ENCODE measurements around the gene PWWP2B.

Gene PWWP2B

GRCh38 chr10:132427006-132427771 is 30.2 kb downstream of the PWWP2B start:
- no peaks in the 10 kb centered on the region for H3K27me3 ChIP-seq (ENCODE audit: insufficient read depth, low read length, poor library complexity, severe bottlenecking)
- H3K4me2 ChIP-seq (ENCODE audit: low read depth, low read length, poor library complexity, severe bottlenecking) = no peak overlapping the region
- no peak overlapping the region for H3K4me3 ChIP-seq (ENCODE audit: low read length, poor library complexity, severe bottlenecking)
- no peaks in the 10 kb centered on the region for H3F3A ChIP-seq (ENCODE audit: low read depth)
- H3K36me3 ChIP-seq (ENCODE audit: insufficient read depth, low read length) = no peaks in the 10 kb centered on the region
- TF ChIP-seq CTCF (conservative IDR thresholded peaks at IDR 0.05; ENCODE audit: low read length) (peak; percentile 18; the same call in 1 of the 2 replicates), EZH2phosphoT487 (IDR thresholded peaks at IDR 0.05; ENCODE audit: borderline replicate concordance) (no peak)
- H3K79me2 ChIP-seq (ENCODE audit: insufficient read depth, low read length) = peaks cover 9% of the 10 kb centered on the region; the same call in 1 of the 2 replicates
- H2AFZ ChIP-seq (ENCODE audit: low read length) = no peak overlapping the region
- no peaks in the 10 kb centered on the region for H4K20me1 ChIP-seq (ENCODE audit: insufficient read depth, low read length, poor library complexity, severe bottlenecking)
- no peaks in the 10 kb centered on the region for H3K9me3 ChIP-seq (ENCODE audit: insufficient read depth, low read depth, low read length)
- H3K9ac ChIP-seq (ENCODE audit: low read depth, low read length, poor library complexity, severe bottlenecking) = no peak overlapping the region
- H3K9me2 ChIP-seq (replicated peaks; ENCODE audit: low read depth, low read length) = no peaks in the 10 kb centered on the region
- H3K4me1 ChIP-seq (ENCODE audit: insufficient read depth, low read length, poor library complexity, severe bottlenecking) = peaks cover 37% of the 10 kb centered on the region

- peaks cover 34% of the 10 kb centered on the region for H3K4me1 ChIP-seq (ENCODE audit: insufficient read depth, low read length, poor library complexity, severe bottlenecking)
- H2AFZ ChIP-seq (ENCODE audit: low read length) = no peak overlapping the region
- no peaks in the 10 kb centered on the region for H3K9me3 ChIP-seq (ENCODE audit: insufficient read depth, low read depth, low read length)
- H3K36me3 ChIP-seq (ENCODE audit: insufficient read depth, low read length) = no peaks in the 10 kb centered on the region
- no peak overlapping the region for H3K4me3 ChIP-seq (ENCODE audit: low read length, poor library complexity, severe bottlenecking)
- peaks cover 3% of the 10 kb centered on the region; the same call in 1 of the 2 replicates for H3F3A ChIP-seq (ENCODE audit: low read depth)
- no peak overlapping the region for H3K9ac ChIP-seq (ENCODE audit: low read depth, low read length, poor library complexity, severe bottlenecking)
- H3K9me2 ChIP-seq (replicated peaks; ENCODE audit: low read depth, low read length) = no peaks in the 10 kb centered on the region
- H3K4me2 ChIP-seq (ENCODE audit: low read depth, low read length, poor library complexity, severe bottlenecking) = no peak overlapping the region
- H4K20me1 ChIP-seq (ENCODE audit: insufficient read depth, low read length, poor library complexity, severe bottlenecking) = no peaks in the 10 kb centered on the region
- H3K79me2 ChIP-seq (ENCODE audit: insufficient read depth, low read length) = peaks cover 4% of the 10 kb centered on the region; the same call in 1 of the 2 replicates
- H3K27me3 ChIP-seq (ENCODE audit: insufficient read depth, low read length, poor library complexity, severe bottlenecking) = no peaks in the 10 kb centered on the region
- TF ChIP-seq CTCF (conservative IDR thresholded peaks at IDR 0.05; ENCODE audit: low read length) = no peak
- no peak for TF ChIP-seq EZH2phosphoT487 (IDR thresholded peaks at IDR 0.05; ENCODE audit: borderline replicate concordance)
Measured at GRCh38 chr10:132427939-132428367, 31.0 kb downstream of the PWWP2B start.

GRCh38 chr10:132428486-132428995 is 31.5 kb downstream of the PWWP2B start:
- no peak overlapping the region for H2AFZ ChIP-seq (ENCODE audit: low read length)
- no peaks in the 10 kb centered on the region for H3K9me2 ChIP-seq (replicated peaks; ENCODE audit: low read depth, low read length)
- no peak for TF ChIP-seq EZH2phosphoT487 (IDR thresholded peaks at IDR 0.05; ENCODE audit: borderline replicate concordance)
- TF ChIP-seq CTCF (conservative IDR thresholded peaks at IDR 0.05; ENCODE audit: low read length) = no peak
- peaks cover 28% of the 10 kb centered on the region for H3K4me1 ChIP-seq (ENCODE audit: insufficient read depth, low read length, poor library complexity, severe bottlenecking)
- no peak overlapping the region for H3K9ac ChIP-seq (ENCODE audit: low read depth, low read length, poor library complexity, severe bottlenecking)
- peaks cover 3% of the 10 kb centered on the region; the same call in 1 of the 2 replicates for H3F3A ChIP-seq (ENCODE audit: low read depth)
- H3K79me2 ChIP-seq (ENCODE audit: insufficient read depth, low read length) = no peaks in the 10 kb centered on the region
- no peaks in the 10 kb centered on the region for H3K36me3 ChIP-seq (ENCODE audit: insufficient read depth, low read length)
- H3K9me3 ChIP-seq (ENCODE audit: insufficient read depth, low read depth, low read length) = no peaks in the 10 kb centered on the region
- H3K27me3 ChIP-seq (ENCODE audit: insufficient read depth, low read length, poor library complexity, severe bottlenecking) = no peaks in the 10 kb centered on the region
- H3K4me2 ChIP-seq (ENCODE audit: low read depth, low read length, poor library complexity, severe bottlenecking) = no peak overlapping the region
- no peaks in the 10 kb centered on the region for H4K20me1 ChIP-seq (ENCODE audit: insufficient read depth, low read length, poor library complexity, severe bottlenecking)
- H3K4me3 ChIP-seq (ENCODE audit: low read length, poor library complexity, severe bottlenecking) = no peak overlapping the region

Measured in Loucy (cell line).